Osteoblast (primary cell): ENCODE measurements around the gene VWA1. TPM values are rescaled to one million over a fixed set of nuclear protein-coding genes. Genes with fewer than 3 reads are reported as not detected.

Source experiments
- DNase-seq: peaks from one replicate; pipeline ENCODE4 v3.0.0; 2011; ENCODE audit warnings: low spot score, mixed read lengths; ENCODE audit not compliant: insufficient read length; ENCODE audit errors: missing footprints
- H2AFZ ChIP-seq: 2 replicates; pipeline ENCODE4 v1.6.0; 2011; ENCODE audit warnings: mild to moderate bottlenecking, low read length
- H3K27ac ChIP-seq: 2 replicates; pipeline ENCODE4 v1.5.1; 2011; ENCODE audit warnings: mild to moderate bottlenecking, low read depth, low read length, moderate library complexity
- H3K27me3 ChIP-seq: 2 replicates; pipeline ENCODE4 v1.6.0; 2012; ENCODE audit warnings: mild to moderate bottlenecking, control low read depth, inconsistent platforms, low read length, moderate library complexity; ENCODE audit not compliant: insufficient read depth
- H3K36me3 ChIP-seq: 2 replicates; pipeline ENCODE4 v1.5.1; 2011; ENCODE audit warnings: mild to moderate bottlenecking, low read length, control low read depth, moderate library complexity; ENCODE audit not compliant: insufficient read depth
- H3K4me1 ChIP-seq: 2 replicates; pipeline ENCODE4 v1.5.1; 2011; ENCODE audit warnings: mild to moderate bottlenecking, low read length, control low read depth, moderate library complexity; ENCODE audit not compliant: insufficient read depth
- H3K4me2 ChIP-seq: 2 replicates; pipeline ENCODE4 v1.6.0; 2011; ENCODE audit warnings: mild to moderate bottlenecking, low read length; ENCODE audit not compliant: insufficient read depth
- H3K4me3 ChIP-seq: fragments of 200-600 bp; sonication (generic); 3 replicates; pipeline ENCODE4 v1.5.1; 2012; ENCODE audit warnings: mild to moderate bottlenecking, low read length, inconsistent platforms; ENCODE audit not compliant: insufficient read depth
- H3K79me2 ChIP-seq: 2 replicates; pipeline ENCODE4 v1.6.0; 2012; ENCODE audit warnings: mild to moderate bottlenecking, low read length, control low read depth, inconsistent platforms; ENCODE audit not compliant: insufficient read depth
- H3K9me3 ChIP-seq: 2 replicates; pipeline ENCODE4 v1.5.1; 2011; ENCODE audit warnings: low read depth, low read length, control low read depth
- H4K20me1 ChIP-seq: 2 replicates; pipeline ENCODE4 v1.6.0; 2012; ENCODE audit warnings: mild to moderate bottlenecking, low read length, control low read depth; ENCODE audit not compliant: insufficient read depth
- total RNA-seq: library from RNA; depleted of rRNA; stranded (reverse); fragments of >200 nt; gene quantifications from 2 replicates; pipeline ENCODE4 v1.2.3, GENCODE V29; 2012
- TF ChIP-seq, protein P1 (sequence below): IDR thresholded peaks from 2 replicates; pipeline ENCODE4 v1.5.1; 2011; ENCODE audit warnings: mild to moderate bottlenecking, low read depth, low read length, moderate library complexity; ENCODE audit errors: extremely low read depth

The VWA1 gene
- total RNA-seq, 1 donor, result 4.3 TPM

DNA sequence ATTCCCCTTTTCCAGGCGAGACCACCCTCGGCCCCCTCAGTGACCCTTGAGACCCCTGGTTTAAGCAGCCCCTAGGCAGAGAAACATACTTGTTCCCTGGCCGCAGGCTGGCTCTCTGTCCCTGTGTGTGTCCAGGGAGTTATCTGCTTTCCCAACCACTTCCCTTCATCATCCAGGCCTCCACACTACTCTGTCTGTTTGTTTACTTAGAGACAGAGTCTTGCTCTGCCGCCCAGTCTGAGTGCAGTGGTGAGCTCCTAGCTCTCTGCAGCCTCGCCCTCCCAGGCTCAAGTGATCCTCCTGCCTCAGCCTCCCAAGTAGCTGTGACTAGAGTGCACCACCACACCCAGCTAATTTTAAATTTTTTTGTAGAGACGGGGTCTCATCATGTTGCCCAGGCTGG lies 5.8 kb upstream of the VWA1 start:
- no peaks in the 10 kb centered on the region for H3K36me3 ChIP-seq
- no peaks in the 10 kb centered on the region for H4K20me1 ChIP-seq
- TF ChIP-seq, protein P1, sequence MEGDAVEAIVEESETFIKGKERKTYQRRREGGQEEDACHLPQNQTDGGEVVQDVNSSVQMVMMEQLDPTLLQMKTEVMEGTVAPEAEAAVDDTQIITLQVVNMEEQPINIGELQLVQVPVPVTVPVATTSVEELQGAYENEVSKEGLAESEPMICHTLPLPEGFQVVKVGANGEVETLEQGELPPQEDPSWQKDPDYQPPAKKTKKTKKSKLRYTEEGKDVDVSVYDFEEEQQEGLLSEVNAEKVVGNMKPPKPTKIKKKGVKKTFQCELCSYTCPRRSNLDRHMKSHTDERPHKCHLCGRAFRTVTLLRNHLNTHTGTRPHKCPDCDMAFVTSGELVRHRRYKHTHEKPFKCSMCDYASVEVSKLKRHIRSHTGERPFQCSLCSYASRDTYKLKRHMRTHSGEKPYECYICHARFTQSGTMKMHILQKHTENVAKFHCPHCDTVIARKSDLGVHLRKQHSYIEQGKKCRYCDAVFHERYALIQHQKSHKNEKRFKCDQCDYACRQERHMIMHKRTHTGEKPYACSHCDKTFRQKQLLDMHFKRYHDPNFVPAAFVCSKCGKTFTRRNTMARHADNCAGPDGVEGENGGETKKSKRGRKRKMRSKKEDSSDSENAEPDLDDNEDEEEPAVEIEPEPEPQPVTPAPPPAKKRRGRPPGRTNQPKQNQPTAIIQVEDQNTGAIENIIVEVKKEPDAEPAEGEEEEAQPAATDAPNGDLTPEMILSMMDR, result no peak
- peaks cover 13% of the 10 kb centered on the region for H3K4me1 ChIP-seq
- H3K9me3 ChIP-seq, result no peaks in the 10 kb centered on the region
- peak overlapping the region; percentile 1 for H2AFZ ChIP-seq
- peak overlapping the region; percentile 51 for H3K27ac ChIP-seq
- no peaks in the 10 kb centered on the region for H3K79me2 ChIP-seq
- H3K27me3 ChIP-seq, result no peaks in the 10 kb centered on the region
- no peak overlapping the region for H3K4me3 ChIP-seq
- no peak overlapping the region for H3K4me2 ChIP-seq
- peak; percentile 96 for DNase-seq

DNA sequence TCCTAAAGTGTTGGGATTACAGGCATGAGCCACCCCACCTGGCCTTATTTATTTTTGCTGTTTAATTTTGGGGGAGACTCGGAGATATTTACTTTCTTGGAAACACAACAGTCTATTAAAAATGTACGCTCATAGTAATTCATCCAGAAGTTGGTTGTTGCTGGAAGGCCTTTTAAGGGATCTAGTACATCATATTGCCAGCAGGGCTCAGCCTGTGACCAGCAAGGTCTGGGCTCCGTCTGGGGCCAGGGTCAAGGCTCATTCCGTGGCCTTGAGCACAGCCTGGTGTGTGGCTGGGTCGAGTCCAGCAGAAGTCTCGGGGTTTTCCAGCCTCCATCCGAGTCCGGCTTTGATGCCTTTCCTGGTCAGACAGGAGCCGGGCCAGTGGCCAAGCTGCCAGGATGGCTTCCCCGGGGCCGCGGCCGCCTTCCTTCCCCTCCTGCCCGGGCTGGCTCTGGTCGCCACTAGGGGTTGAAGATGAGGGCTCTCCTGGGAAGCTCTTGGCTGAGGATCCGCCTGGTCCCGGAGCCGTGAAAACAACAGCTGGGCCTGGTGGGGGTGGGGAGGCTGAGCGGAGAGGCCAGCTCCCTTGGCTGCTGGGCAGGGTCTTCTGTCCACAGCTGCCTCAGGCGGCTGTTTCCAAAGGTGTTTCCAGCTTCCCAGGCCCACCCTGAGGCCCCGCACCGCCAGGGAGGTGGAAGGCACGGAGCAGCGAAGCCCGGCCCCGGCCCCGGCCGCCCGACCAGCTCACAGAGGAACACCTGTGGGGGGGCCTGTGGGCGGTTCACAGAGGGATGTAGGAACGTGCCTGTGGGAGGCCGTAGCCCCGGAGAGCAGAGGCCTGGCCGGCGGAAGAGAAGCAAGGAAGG lies 5.1 kb upstream of the VWA1 start:
- H2AFZ ChIP-seq, result peak overlapping the region; percentile 89
- peak overlapping the region; percentile 51 for H3K27ac ChIP-seq
- no peaks in the 10 kb centered on the region for H3K9me3 ChIP-seq
- H3K4me1 ChIP-seq, result peaks cover 13% of the 10 kb centered on the region
- H3K27me3 ChIP-seq, result peaks cover 5% of the 10 kb centered on the region
- peak; percentile 99 for DNase-seq
- no peaks in the 10 kb centered on the region for H3K79me2 ChIP-seq
- H3K36me3 ChIP-seq, result no peaks in the 10 kb centered on the region
- TF ChIP-seq, protein P1, result peak; percentile 25
- H3K4me3 ChIP-seq, result peak overlapping the region; percentile 42
- no peaks in the 10 kb centered on the region for H4K20me1 ChIP-seq
- H3K4me2 ChIP-seq, result peak overlapping the region; percentile 66

DNA sequence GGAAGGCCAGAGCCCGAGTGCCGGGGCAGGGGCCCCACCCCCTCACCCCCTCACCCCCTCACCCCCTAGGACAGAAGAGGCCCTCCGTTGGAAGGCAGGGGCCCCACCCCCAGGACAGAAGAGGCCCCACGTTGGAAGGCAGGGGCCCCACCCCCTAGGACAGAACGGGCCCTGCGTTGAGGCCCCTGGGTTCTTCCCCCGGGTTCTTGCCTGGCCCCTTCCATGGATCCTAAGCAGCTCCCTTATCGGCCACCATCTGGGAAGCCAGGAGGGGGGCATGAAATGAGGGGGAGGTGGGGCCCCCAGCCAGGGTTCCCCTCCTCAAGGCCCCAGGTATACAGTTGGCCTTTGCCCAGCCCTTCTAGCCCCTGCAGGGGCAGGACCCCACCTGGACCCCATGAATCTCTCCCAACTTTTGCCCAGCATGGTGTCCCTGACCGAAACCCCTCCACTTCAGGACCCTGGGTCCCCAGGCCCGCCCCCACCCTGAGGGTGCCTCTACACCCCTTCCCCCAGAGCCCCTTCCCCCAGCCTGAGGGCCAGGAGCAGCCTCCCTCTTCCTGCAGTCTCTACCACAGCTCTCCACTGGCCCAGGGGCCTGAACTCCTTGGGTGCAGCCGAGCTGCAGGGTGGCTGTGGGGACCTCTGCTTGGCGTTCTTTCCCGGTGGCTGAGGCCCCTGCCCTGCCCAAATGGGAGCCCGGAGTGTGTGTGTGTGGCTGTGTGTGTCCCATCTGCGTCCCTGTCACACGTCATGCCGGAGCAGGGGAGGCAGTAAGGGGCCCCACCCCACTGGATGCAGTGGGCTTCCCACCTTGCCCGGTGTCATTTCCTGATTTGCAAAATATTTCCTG lies 4.3 kb upstream of the VWA1 start:
- TF ChIP-seq, protein P1, result no peak
- Histone ChIP-seq H3K27me3 (peaks cover 8% of the 10 kb centered on the region), H3K9me3 (no peaks in the 10 kb centered on the region), H3K36me3 (no peaks in the 10 kb centered on the region), H3K79me2 (no peaks in the 10 kb centered on the region), H3K27ac (no peak overlapping the region), H3K4me3 (no peak overlapping the region), H2AFZ (peak overlapping the region; percentile 62), H3K4me1 (peaks cover 13% of the 10 kb centered on the region), H4K20me1 (no peaks in the 10 kb centered on the region), H3K4me2 (no peak overlapping the region)
- peak; percentile 94 for DNase-seq
